Measurements from ENCODE around the gene LAGE3. TPM values are rescaled to one million over a fixed set of nuclear protein-coding genes. Genes with fewer than 3 reads are reported as not detected.
A peak's percentile ranks its signal among the peaks of the same experiment; 100 is the strongest.

Gene LAGE3
- polyA plus RNA-seq, 1 donor = 8.9 TPM

- no peak for DNase-seq
Measured at GRCh38 chrX:154436374-154436982, 42.6 kb downstream of the LAGE3 start.

- DNase-seq = no peak
Measured at GRCh38 chrX:154435171-154435733, 43.8 kb downstream of the LAGE3 start.

- no peak for DNase-seq
Measured at GRCh38 chrX:154434394-154435168, 44.5 kb downstream of the LAGE3 start.

- no peak for DNase-seq
Measured at GRCh38 chrX:154433605-154434004, 45.5 kb downstream of the LAGE3 start.

GRCh38 chrX:154432210-154432609 is 46.9 kb downstream of the LAGE3 start:
- no peak for DNase-seq

- DNase-seq = no peak
Measured at GRCh38 chrX:154431341-154431740, 47.7 kb downstream of the LAGE3 start.

- no peak for DNase-seq
Measured at GRCh38 chrX:154430916-154431315, 48.2 kb downstream of the LAGE3 start.

DNA sequence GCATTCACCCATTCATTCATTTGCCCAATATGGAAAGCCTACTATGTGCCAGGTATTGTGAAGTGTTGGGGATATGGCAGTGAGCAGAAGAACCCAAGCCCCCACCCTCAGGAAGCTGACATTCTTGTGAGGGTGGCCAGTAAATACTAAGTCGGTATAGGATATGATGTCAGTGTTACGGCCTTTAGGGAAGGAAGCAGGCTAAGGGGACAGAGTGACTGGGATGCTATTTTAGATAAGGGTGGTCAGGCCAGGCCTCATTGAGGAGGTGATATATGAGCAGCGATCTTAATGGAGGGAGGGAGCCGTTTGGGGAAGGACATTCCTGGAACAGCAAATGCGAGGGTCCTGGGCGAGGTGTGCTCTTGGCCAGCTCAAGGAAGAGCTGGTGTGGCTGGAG is 48.6 kb downstream of the LAGE3 start:
- no peak for DNase-seq

DNA sequence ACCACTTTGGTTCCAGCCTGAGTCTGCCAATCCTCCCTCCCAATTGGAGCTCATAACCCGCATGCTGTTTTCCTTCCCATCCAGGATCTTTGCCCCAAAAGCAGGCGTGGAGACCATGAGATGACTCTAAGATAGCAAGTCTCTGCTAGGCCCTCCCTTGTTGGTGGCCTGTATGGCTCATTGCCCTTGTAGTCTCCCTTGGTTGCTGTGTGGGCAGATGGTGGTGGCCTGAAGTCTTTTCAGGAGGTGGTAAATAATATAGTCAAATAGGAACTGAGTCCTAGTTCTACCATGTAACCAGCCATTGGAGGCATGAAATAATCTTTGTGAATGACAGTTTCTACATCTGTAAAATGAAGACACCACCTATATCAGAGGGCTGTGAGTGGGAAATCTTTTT is 49.4 kb downstream of the LAGE3 start:
- DNase-seq = no peak

GRCh38 chrX:154428176-154429171 is 50.6 kb downstream of the LAGE3 start, which contains the start of gene ATP6AP1:
ATP6AP1 (plus strand) TSS chrX:154428677; CDS start chrX:154428693, 16 bp downstream.
- peak; percentile 88 for DNase-seq

Other genes with a start within 250 kb of the LAGE3 start
- not detected for gene OPN1MW3, start 221.7 kb downstream of the LAGE3 start, polyA plus RNA-seq (ENCODE audit: insufficient read length)
- gene TEX28, start 184.2 kb downstream of the LAGE3 start, polyA plus RNA-seq (ENCODE audit: insufficient read length) = not detected
- 0.28 TPM for gene TKTL1, start 183.5 kb downstream of the LAGE3 start, polyA plus RNA-seq (ENCODE audit: insufficient read length)
- gene FLNA, start 104.6 kb downstream of the LAGE3 start, polyA plus RNA-seq (ENCODE audit: insufficient read length) = 416 TPM
- gene EMD, start 100.0 kb downstream of the LAGE3 start, polyA plus RNA-seq (ENCODE audit: insufficient read length) = 68.2 TPM
- 2,735 TPM for gene RPL10, start 80.9 kb downstream of the LAGE3 start, polyA plus RNA-seq (ENCODE audit: insufficient read length)
- gene DNASE1L1, start 70.0 kb downstream of the LAGE3 start, polyA plus RNA-seq (ENCODE audit: insufficient read length) = 13.1 TPM
- 39.1 TPM for gene TAFAZZIN, start 67.7 kb downstream of the LAGE3 start, polyA plus RNA-seq (ENCODE audit: insufficient read length)
- 140 TPM for gene ATP6AP1, start 50.6 kb downstream of the LAGE3 start, polyA plus RNA-seq (ENCODE audit: insufficient read length)
- gene GDI1, start 42.1 kb downstream of the LAGE3 start, polyA plus RNA-seq (ENCODE audit: insufficient read length) = 126 TPM
- gene FAM50A, start 35.1 kb downstream of the LAGE3 start, polyA plus RNA-seq (ENCODE audit: insufficient read length) = 49.6 TPM
- gene PLXNA3, start 21.0 kb downstream of the LAGE3 start, polyA plus RNA-seq (ENCODE audit: insufficient read length) = 60.5 TPM
- 24.5 TPM for gene UBL4A, start 7.3 kb upstream of the LAGE3 start, polyA plus RNA-seq (ENCODE audit: insufficient read length)
- gene SLC10A3, start 11.3 kb upstream of the LAGE3 start, polyA plus RNA-seq (ENCODE audit: insufficient read length) = 15.2 TPM
- 28.7 TPM for gene FAM3A, start 37.0 kb upstream of the LAGE3 start, polyA plus RNA-seq (ENCODE audit: insufficient read length)
- 41.7 TPM for gene G6PD, start 67.6 kb upstream of the LAGE3 start, polyA plus RNA-seq (ENCODE audit: insufficient read length)
- gene IKBKG, start 68.3 kb upstream of the LAGE3 start, polyA plus RNA-seq (ENCODE audit: insufficient read length) = 14.0 TPM
- gene CTAG1A, start 105.9 kb upstream of the LAGE3 start, polyA plus RNA-seq (ENCODE audit: insufficient read length) = not detected
- gene CTAG1B, start 140.0 kb upstream of the LAGE3 start, polyA plus RNA-seq (ENCODE audit: insufficient read length) = not detected
- gene CTAG2, start 174.3 kb upstream of the LAGE3 start, polyA plus RNA-seq (ENCODE audit: insufficient read length) = not detected